ENCODE results near the gene UNC50.
A peak's percentile ranks its signal among the peaks of the same experiment; 100 is the strongest.
"Not testable (repeated sequence)": the region's sequence is repeated elsewhere in the genome, so short reads cannot be mapped to it uniquely, and the experiment has no call there.

The UNC50 gene

GRCh38 chr2:98608962-98609604 is 694 bp downstream of the UNC50 start:
- DNase-seq (ENCODE audit: low read depth in 2 of 2): no peak

GRCh38 chr2:98614024-98614739 is 5.8 kb downstream of the UNC50 start:
- DNase-seq (ENCODE audit: low read depth in 2 of 2): no peak

GRCh38 chr2:98615481-98615880 is 7.1 kb downstream of the UNC50 start:
- DNase-seq (ENCODE audit: low read depth in 2 of 2): no peak

- DNase-seq (ENCODE audit: low read depth in 2 of 2): no peak
Observed at GRCh38 chr2:98617149-98617548, 8.8 kb downstream of the UNC50 start.

GRCh38 chr2:98623657-98624056 is 15.3 kb downstream of the UNC50 start:
- DNase-seq (ENCODE audit: low read depth in 2 of 2): no peak

- no peak for DNase-seq (ENCODE audit: low read depth in 2 of 2)
Observed at GRCh38 chr2:98632351-98632750, 24.0 kb downstream of the UNC50 start.

GRCh38 chr2:98634406-98635092 is 26.2 kb downstream of the UNC50 start:
- peak in 1 of 2 donors; percentile 15 for DNase-seq (ENCODE audit: low read depth in 2 of 2)

- no peak for DNase-seq (ENCODE audit: low read depth in 2 of 2)
Observed at GRCh38 chr2:98637401-98638147, 29.2 kb downstream of the UNC50 start.

GRCh38 chr2:98643496-98644100 is 35.2 kb downstream of the UNC50 start:
- no peak for DNase-seq (ENCODE audit: low read depth in 2 of 2)

GRCh38 chr2:98647636-98648035 is 39.2 kb downstream of the UNC50 start:
- DNase-seq (ENCODE audit: low read depth in 2 of 2): no peak

- DNase-seq (ENCODE audit: low read depth in 2 of 2): no peak
Observed at GRCh38 chr2:98648451-98648850, 40.1 kb downstream of the UNC50 start.

GRCh38 chr2:98649135-98649991 is 41.0 kb downstream of the UNC50 start:
- DNase-seq (ENCODE audit: low read depth in 2 of 2): peak; percentile 59 to 64

- no peak for DNase-seq (ENCODE audit: low read depth in 2 of 2)
Observed at GRCh38 chr2:98649992-98650375, 41.6 kb downstream of the UNC50 start.

- DNase-seq (ENCODE audit: low read depth in 2 of 2): no peak
Observed at GRCh38 chr2:98650998-98651397, 42.6 kb downstream of the UNC50 start.

- no peak for DNase-seq (ENCODE audit: low read depth in 2 of 2)
Observed at GRCh38 chr2:98654699-98655495, 46.5 kb downstream of the UNC50 start.

GRCh38 chr2:98656800-98657199 is 48.4 kb downstream of the UNC50 start:
- no peak for DNase-seq (ENCODE audit: low read depth in 2 of 2)

- DNase-seq (ENCODE audit: low read depth in 2 of 2): no peak
Observed at GRCh38 chr2:98658816-98659490, 50.6 kb downstream of the UNC50 start.

- not testable (repeated sequence) for DNase-seq (ENCODE audit: low read depth in 2 of 2)
Observed at GRCh38 chr2:98659491-98659840, 51.1 kb downstream of the UNC50 start.

- no peak for DNase-seq (ENCODE audit: low read depth in 2 of 2)
Observed at GRCh38 chr2:98663511-98664090, 55.2 kb downstream of the UNC50 start.
